HCT116 (cell line): ENCODE measurements around the gene MMD. TPM values are rescaled to one million over a fixed set of nuclear protein-coding genes. Genes with fewer than 3 reads are reported as not detected.

Experiments
- ATAC-seq: fragments of 200-7000 bp; cut with Tn5 transposase; 2 replicates; pipeline ENCODE4 v1.9.1; 2020; ENCODE audit warnings: mild to moderate bottlenecking, moderate library complexity
- Bru-seq: library from RNA; stranded (reverse); fragments of 400-500 nt; gene quantifications from one replicate; lab custom pipeline; 2021; lab: Mats Ljungman, UMichigan
- BruChase-seq, 2 experiments: library from RNA; stranded (reverse); fragments of 400-500 nt; gene quantifications; one replicate each; lab custom pipeline; 2021; lab: Mats Ljungman, UMichigan
- BruUV-seq: library from RNA; stranded (reverse); fragments of 400-500 nt; replicated peaks from 2 replicates; lab custom pipeline; 2021; lab: Mats Ljungman, UMichigan
- CTCF ChIA-PET: fragments of 300-600 bp; sonication (Branson Sonifier 250); formaldehyde crosslinking; loops from one replicate; lab custom pipeline; 2021; ENCODE audit warnings: antibody characterized with exemption; lab: Charles Lee
- POLR2A ChIA-PET: fragments of 300-600, 350-600 bp; sonication (Branson Sonifier 250); formaldehyde crosslinking; loops from one replicate; lab custom pipeline; 2021; ENCODE audit warnings: antibody characterized with exemption; lab: Charles Lee
- RAD21 ChIA-PET, 2 experiments: fragments of 300-600 bp; sonication (Branson Sonifier 250); formaldehyde crosslinking; loops; one replicate each; lab custom pipeline; 2023; ENCODE audit warnings: low total read pairs in 2 of 2; ENCODE audit not compliant: uncharacterized antibody in 2 of 2, unreplicated experiment in 2 of 2, low non-redundant PET in 1 of 2; lab: Charles Lee
- DNase-seq: peaks from one replicate; pipeline ENCODE4 v3.0.0-alpha.2; 2010; ENCODE audit warnings: low read depth, low spot score
- H2AFZ ChIP-seq: fragments of 200-600 bp; shearing (Covaris generic), sonication (generic); 2 replicates; pipeline ENCODE4 v1.6.1; 2017; ENCODE audit warnings: low read depth, mixed run types, mixed read lengths, antibody characterized with exemption, low read length; ENCODE audit not compliant: poor library complexity, severe bottlenecking
- H3K27ac ChIP-seq: 2 replicates; pipeline ENCODE4 v1.5.1; 2012; ENCODE audit warnings: low read depth, low read length
- H3K27me3 ChIP-seq: fragments of 200-600 bp; sonication (generic); 2 replicates; pipeline ENCODE4 v1.6.1; 2016; ENCODE audit warnings: mixed run types, low read length, mixed read lengths; ENCODE audit not compliant: insufficient read depth
- H3K36me3 ChIP-seq, 2 experiments: fragments of 200-500 bp in 1 of 2; fragments of 200-600 bp in 1 of 2; sonication (Bioruptor generic) in 1 of 2; sonication (generic) in 1 of 2; 2 replicates each; pipeline versions ENCODE4 v1.5.1 to v1.6.1; 2014 to 2016; ENCODE audit warnings: low read length in 2 of 2, inconsistent platforms in 1 of 2, mixed read lengths in 1 of 2, mixed run types in 1 of 2; ENCODE audit not compliant: insufficient read depth in 2 of 2, control insufficient read depth in 1 of 2
- H3K4me1 ChIP-seq, 2 experiments: fragments of 200-600 bp in 1 of 2; sonication (generic) in 1 of 2; 2 replicates each; pipeline versions ENCODE4 v1.5.1 to v1.6.1; 2012 to 2017; ENCODE audit warnings: low read length in 2 of 2, inconsistent platforms in 1 of 2, mild to moderate bottlenecking in 1 of 2, mixed read lengths in 1 of 2, mixed run types in 1 of 2, moderate library complexity in 1 of 2; ENCODE audit not compliant: insufficient read depth in 2 of 2, control insufficient read depth in 1 of 2
- H3K4me2 ChIP-seq: fragments of 200-600 bp; sonication (generic); 2 replicates; pipeline ENCODE4 v1.6.1; 2017; ENCODE audit warnings: mixed run types, low read length, mixed read lengths
- H3K4me3 ChIP-seq, 2 experiments: fragments of 200-600 bp in 1 of 2; sonication (generic) in 1 of 2; replicated peaks in 1 of 2; 2 replicates each; pipeline ENCODE4 v1.5.1; 2011 to 2016; ENCODE audit warnings: low read length in 2 of 2, control low read depth in 1 of 2, low read depth in 1 of 2, mild to moderate bottlenecking in 1 of 2, mixed read lengths in 1 of 2, mixed run types in 1 of 2
- H3K79me2 ChIP-seq: fragments of 200-600 bp; sonication (generic); 2 replicates; pipeline ENCODE4 v1.6.1; 2017; ENCODE audit warnings: mild to moderate bottlenecking, mixed run types, low read length, moderate library complexity, mixed read lengths; ENCODE audit not compliant: insufficient read depth
- H3K9ac ChIP-seq: fragments of 200-600 bp; sonication (generic); 2 replicates; pipeline ENCODE4 v1.6.1; 2016; ENCODE audit warnings: low read length, mixed read lengths
- H3K9me2 ChIP-seq: fragments of 200-600 bp; sonication (generic), shearing (Covaris generic); 2 replicates; pipeline ENCODE4 v1.6.1; 2017; ENCODE audit warnings: mixed run types, mild to moderate bottlenecking, moderate library complexity; ENCODE audit not compliant: insufficient read depth
- H3K9me3 ChIP-seq, 2 experiments: fragments of 200-500 bp in 1 of 2; fragments of 200-600 bp in 1 of 2; sonication (Bioruptor generic) in 1 of 2; sonication (generic) in 1 of 2; 2 replicates each; pipeline ENCODE4 v1.6.1; 2014 to 2017; ENCODE audit warnings: low read length in 2 of 2, mixed read lengths in 2 of 2, inconsistent platforms in 1 of 2, low read depth in 1 of 2, mild to moderate bottlenecking in 1 of 2, mixed run types in 1 of 2, moderate library complexity in 1 of 2; ENCODE audit not compliant: control insufficient read depth in 1 of 2, insufficient read depth in 1 of 2
- H4K20me1 ChIP-seq: fragments of 200-600 bp; sonication (generic), shearing (Covaris generic); 2 replicates; pipeline ENCODE4 v1.6.1; 2017; ENCODE audit warnings: mixed run types, mild to moderate bottlenecking, moderate library complexity; ENCODE audit not compliant: insufficient read depth
- CEBPB ChIP-seq: IDR thresholded peaks from 2 replicates; pipeline ENCODE4 v1.6.1; 2012; ENCODE audit warnings: low read depth
- POLR2AphosphoS5 ChIP-seq: IDR thresholded peaks from 2 replicates; pipeline ENCODE4 v1.6.1; 2011; ENCODE audit warnings: mild to moderate bottlenecking, low read depth, low read length, moderate library complexity
- SIN3A ChIP-seq: IDR thresholded peaks from 2 replicates; pipeline ENCODE4 v1.6.1; 2012; ENCODE audit warnings: low read depth
- SP1 ChIP-seq: IDR thresholded peaks from 2 replicates; pipeline ENCODE4 v1.6.1; 2012; ENCODE audit warnings: low read depth
- SRF ChIP-seq: IDR thresholded peaks from 2 replicates; pipeline ENCODE4 v1.6.1; 2012; ENCODE audit warnings: low read depth
- YY1 ChIP-seq: IDR thresholded peaks from 2 replicates; pipeline ENCODE4 v1.6.1; 2011; ENCODE audit warnings: low read length, low read depth, moderate library complexity, mild to moderate bottlenecking; ENCODE audit not compliant: insufficient replicate concordance; ENCODE audit errors: extremely low read depth
- ZFX ChIP-seq: fragments of 450-650 bp; IDR thresholded peaks from 2 replicates; pipeline ENCODE4 v1.6.1; 2017
- intact Hi-C: fragments of 100-400 bp; cut with micrococcal nuclease; formaldehyde crosslinking; loops from 2 replicates; pipeline ENCODE4 v1.10.0; 2022
- long read RNA-seq: library from polyadenylated mRNA; unstranded; transcript quantifications from one replicate; pipeline ENCODE4 v2.0.0, GENCODE V29; 2021; ENCODE audit not compliant: unreplicated experiment
- polyA plus RNA-seq: library from polyadenylated mRNA; unstranded; fragments of >200 nt; gene quantifications from 2 replicates; pipeline ENCODE4 v1.2.1, GENCODE V29; 2012; ENCODE audit warnings: missing spikeins
- total RNA-seq: library from RNA; stranded (reverse); gene quantifications from one replicate; pipeline ENCODE4 v1.2.1, GENCODE V29; 2021; ENCODE audit not compliant: unreplicated experiment
- TF ChIP-seq, protein P1 (sequence below): IDR thresholded peaks from 2 replicates; pipeline ENCODE4 v1.6.1; 2012

The MMD gene
- total RNA-seq (21.3 TPM), Bru-seq, nascent RNA (percentile 64 among the genes with signal in this experiment), BruChase-seq, experiment 1, labeled RNA remaining after a 6-hour chase (percentile 72 among the genes with signal in this experiment), BruChase-seq, experiment 2, labeled RNA remaining after a 2-hour chase (percentile 70 among the genes with signal in this experiment)
- 9.4 and 9.7 TPM in 2 replicates for polyA plus RNA-seq
- long read RNA-seq, transcript MMD-201 (7 exons, 2,735 nt): major isoform, 27 of 34 reads
- long read RNA-seq, partial matches to known transcripts: 0 of 34 reads
- long read RNA-seq, other reads (novel, unspliced or antisense): 6 of 34 reads

- peak within 1 kb of the TSS; percentile 78 for H3K9ac ChIP-seq
- H3K79me2 ChIP-seq: peaks cover 7% of the 10 kb centered on the region; the same call in 1 of the 2 replicates
- intact Hi-C loops: loop anchor here (5.0 kb wide), 1 partner anchor 331 kb away; the partner anchor contains the start of gene PCTP
- no peaks in the 10 kb centered on the region for H3K36me3 ChIP-seq
- no peaks in the 10 kb centered on the region for H3K9me2 ChIP-seq
- TF ChIP-seq SP1: no peak
- TF ChIP-seq CEBPB: no peak
- TF ChIP-seq POLR2AphosphoS5: peak; percentile 71
- peak; percentile 71 for TF ChIP-seq ZFX
- no peak for TF ChIP-seq SRF
- no peak for TF ChIP-seq YY1
- TF ChIP-seq SIN3A: 0 out of 2 replicates have a peak, but pooled peaks have one; percentile 46
- TF ChIP-seq, protein P1, sequence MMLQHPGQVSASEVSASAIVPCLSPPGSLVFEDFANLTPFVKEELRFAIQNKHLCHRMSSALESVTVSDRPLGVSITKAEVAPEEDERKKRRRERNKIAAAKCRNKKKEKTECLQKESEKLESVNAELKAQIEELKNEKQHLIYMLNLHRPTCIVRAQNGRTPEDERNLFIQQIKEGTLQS: no peak
- no peaks in the 10 kb centered on the region for H3K9me3 ChIP-seq
- peak; percentile 51 for ATAC-seq
- H3K27me3 ChIP-seq: peaks cover 24% of the 10 kb centered on the region
- peak within 1 kb of the TSS; percentile 98 for H2AFZ ChIP-seq
- peak within 1 kb of the TSS; percentile 95 for H3K4me2 ChIP-seq
- ChIA-PET CTCF (no interaction called here), POLR2A (no interaction called here), RAD21 (interaction anchor here (0.7 to 0.9 kb wide), 2 partner anchors 12 to 657 kb away, joined by 3 to 5 read pairs; no protein-coding TSS in a partner anchor)
- no peaks in the 10 kb centered on the region for H4K20me1 ChIP-seq
- peaks cover 8 to 22% of the 10 kb centered on the region in 2 experiments; a peak in 3 of 4 replicates for H3K4me1 ChIP-seq
- H3K27ac ChIP-seq: peak within 1 kb of the TSS; percentile 49
- no TSS peak for BruUV-seq
- DNase-seq: no peak
- H3K4me3 ChIP-seq: peak within 1 kb of the TSS; percentile 81 to 82
Measured at GRCh38 chr17:55421179-55421934, at the start of gene MMD. Gene MMD (minus strand): TSS chr17:55421835. CDS start chr17:55421695, 140 bp downstream.
